Retina (tissue), 1 donor: ENCODE measurements around the gene C16orf74.

Source experiments
- DNase-seq: peaks from one replicate; pipeline ENCODE4 v3.0.0-alpha.2; 2016

Gene C16orf74

GRCh38 chr16:85689950-85690320 is 61.0 kb downstream of the C16orf74 start:
- no peak for DNase-seq

- DNase-seq, result peak; percentile 47
These were observed 61.5 kb downstream of the C16orf74 start for GRCh38 chr16:85689285-85689949.

- peak; percentile 88 for DNase-seq
These were observed 62.2 kb downstream of the C16orf74 start, which contains the start of gene GINS2 for GRCh38 chr16:85688586-85689284. GINS2 (minus strand) TSS chr16:85688954; CDS start chr16:85688898, 56 bp downstream.

- DNase-seq, result no peak
These were observed 63.0 kb downstream of the C16orf74 start for GRCh38 chr16:85687651-85688471.

- no peak for DNase-seq
These were observed 63.8 kb downstream of the C16orf74 start for GRCh38 chr16:85686912-85687591.

- no peak for DNase-seq
These were observed 65.6 kb downstream of the C16orf74 start for GRCh38 chr16:85685251-85685650.

- DNase-seq, result no peak
These were observed 67.5 kb downstream of the C16orf74 start for GRCh38 chr16:85683363-85683762.

GRCh38 chr16:85682516-85682915 is 68.4 kb downstream of the C16orf74 start:
- no peak for DNase-seq

GRCh38 chr16:85681255-85681654 is 69.6 kb downstream of the C16orf74 start:
- no peak for DNase-seq

- no peak for DNase-seq
These were observed 70.4 kb downstream of the C16orf74 start for GRCh38 chr16:85680352-85680944.

- no peak for DNase-seq
These were observed 71.0 kb downstream of the C16orf74 start for GRCh38 chr16:85679870-85680269.

GRCh38 chr16:85678821-85679220 is 72.1 kb downstream of the C16orf74 start:
- DNase-seq, result no peak

GRCh38 chr16:85678016-85678415 is 72.9 kb downstream of the C16orf74 start:
- no peak for DNase-seq

GRCh38 chr16:85677383-85677967 is 73.4 kb downstream of the C16orf74 start:
- no peak for DNase-seq

GRCh38 chr16:85676466-85676865 is 74.4 kb downstream of the C16orf74 start:
- no peak for DNase-seq

- DNase-seq, result no peak
These were observed 75.5 kb downstream of the C16orf74 start for GRCh38 chr16:85675251-85675874.

- no peak for DNase-seq
These were observed 76.1 kb downstream of the C16orf74 start for GRCh38 chr16:85674828-85675227.

GRCh38 chr16:85674418-85674755 is 76.5 kb downstream of the C16orf74 start:
- DNase-seq, result no peak

- no peak for DNase-seq
These were observed 77.1 kb downstream of the C16orf74 start for GRCh38 chr16:85673529-85674417.

GRCh38 chr16:85670840-85671239 is 80.1 kb downstream of the C16orf74 start:
- DNase-seq, result no peak
